NCI-H526 treated with DMSO at 0.1 percent for 48 hours (cell line): ENCODE results near the gene CEACAM8.
"Not testable (repeated sequence)": the region's sequence is repeated elsewhere in the genome, so short reads cannot be mapped to it uniquely, and the experiment has no call there.

Experiments used
- DNase-seq: peaks from one replicate; lab custom pipeline; 2025; lab: John Stamatoyannopoulos, UW

Gene CEACAM8

DNA sequence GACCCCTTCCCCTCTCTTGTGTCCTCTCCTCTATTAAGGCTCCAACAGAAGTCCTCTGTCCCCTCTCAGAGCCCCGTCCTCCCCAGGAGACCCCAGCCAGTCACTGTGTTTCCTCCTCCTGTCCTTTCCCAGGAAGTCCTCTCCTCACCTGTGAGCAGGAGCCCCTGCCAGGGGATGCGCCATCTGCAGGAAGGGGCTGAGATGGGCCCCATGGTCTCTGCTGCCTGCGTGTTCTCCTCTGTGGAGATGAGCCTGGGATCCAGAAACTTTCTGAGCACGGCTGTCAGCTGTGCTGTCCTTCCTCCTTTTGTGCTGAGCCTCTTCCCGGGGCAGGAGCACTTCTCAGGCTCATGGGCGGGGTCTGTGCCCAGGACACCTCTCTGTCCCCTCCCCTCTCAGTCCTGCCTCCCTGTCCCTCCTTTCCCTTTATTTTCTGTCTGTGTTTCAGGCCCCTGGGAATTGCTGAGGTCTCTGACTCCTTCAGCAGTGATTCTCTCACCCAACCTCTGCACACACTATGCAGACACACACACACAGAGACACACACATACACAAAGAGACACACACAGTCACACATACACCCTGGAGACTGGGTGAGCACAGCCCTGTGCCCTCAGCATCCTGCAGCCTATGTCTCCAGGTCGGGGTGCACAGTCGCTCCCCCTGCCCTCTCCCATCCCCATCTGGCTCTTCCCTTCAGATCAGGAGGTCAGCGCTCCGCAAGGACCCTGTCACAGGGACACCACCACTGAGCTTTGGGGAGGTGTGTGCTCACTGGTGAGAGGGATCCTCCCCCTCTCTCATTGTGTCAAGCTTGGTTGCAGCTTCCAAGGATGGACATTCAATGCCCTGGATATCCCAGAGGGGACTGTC is at the start of gene CEACAM8:
CEACAM8 (minus strand) TSS at position 308 of the 873 bp plus-strand sequence; CDS start at position 212, 96 bp downstream.
- no peak for DNase-seq

DNA sequence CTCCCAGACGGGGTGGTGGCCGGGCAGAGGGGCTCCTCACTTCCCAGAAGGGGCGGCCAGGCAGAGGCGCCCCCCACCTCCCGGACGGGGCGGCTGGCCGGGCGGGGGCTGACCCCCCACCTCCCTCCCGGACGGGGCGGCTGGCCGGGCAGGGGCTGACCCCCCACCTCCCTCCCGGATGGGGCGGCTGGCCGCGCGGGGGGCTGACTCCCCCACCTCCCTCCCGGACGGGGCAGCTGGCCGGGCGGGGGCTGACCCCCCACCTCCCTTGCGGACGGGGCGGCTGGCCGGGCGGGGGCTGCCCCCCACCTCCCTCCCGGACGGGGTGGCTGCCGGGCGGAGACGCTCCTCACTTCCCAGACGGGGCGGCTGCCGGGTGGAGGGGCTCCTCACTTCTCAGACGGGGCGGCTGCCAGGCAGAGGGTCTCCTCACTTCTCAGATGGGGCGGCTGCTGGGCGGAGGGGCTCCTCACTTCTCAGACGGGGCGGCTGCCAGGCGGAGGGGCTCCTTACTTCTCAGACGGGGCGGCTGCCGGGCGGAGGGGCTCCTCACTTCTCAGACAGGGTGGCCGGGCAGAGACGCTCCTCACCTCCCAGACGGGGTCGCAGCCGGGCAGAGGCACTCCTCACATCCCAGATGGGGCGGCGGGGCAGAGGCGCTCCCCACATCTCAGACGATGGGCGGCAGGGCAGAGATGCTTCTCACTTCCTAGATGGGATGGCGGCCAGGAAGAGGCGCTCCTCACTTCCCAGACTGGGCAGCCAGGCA is 44.8 kb upstream of the CEACAM8 start:
- DNase-seq, result not testable (repeated sequence)

DNA sequence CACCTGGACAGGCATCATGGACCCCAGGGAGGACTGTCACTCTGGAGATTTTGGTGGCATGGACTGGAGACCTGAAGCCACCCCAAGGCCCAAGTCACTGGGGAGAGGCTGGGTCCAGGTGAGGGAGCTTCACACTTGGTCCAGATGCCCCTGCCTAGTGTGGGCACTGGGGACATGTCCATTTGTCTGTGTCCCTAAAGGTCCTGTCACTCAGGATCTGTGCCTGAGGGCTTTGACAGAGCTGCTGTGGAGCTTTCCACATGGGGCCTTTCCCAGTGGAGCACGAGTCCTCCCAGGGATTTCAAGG is 40.5 kb upstream of the CEACAM8 start:
- DNase-seq, result no peak

DNA sequence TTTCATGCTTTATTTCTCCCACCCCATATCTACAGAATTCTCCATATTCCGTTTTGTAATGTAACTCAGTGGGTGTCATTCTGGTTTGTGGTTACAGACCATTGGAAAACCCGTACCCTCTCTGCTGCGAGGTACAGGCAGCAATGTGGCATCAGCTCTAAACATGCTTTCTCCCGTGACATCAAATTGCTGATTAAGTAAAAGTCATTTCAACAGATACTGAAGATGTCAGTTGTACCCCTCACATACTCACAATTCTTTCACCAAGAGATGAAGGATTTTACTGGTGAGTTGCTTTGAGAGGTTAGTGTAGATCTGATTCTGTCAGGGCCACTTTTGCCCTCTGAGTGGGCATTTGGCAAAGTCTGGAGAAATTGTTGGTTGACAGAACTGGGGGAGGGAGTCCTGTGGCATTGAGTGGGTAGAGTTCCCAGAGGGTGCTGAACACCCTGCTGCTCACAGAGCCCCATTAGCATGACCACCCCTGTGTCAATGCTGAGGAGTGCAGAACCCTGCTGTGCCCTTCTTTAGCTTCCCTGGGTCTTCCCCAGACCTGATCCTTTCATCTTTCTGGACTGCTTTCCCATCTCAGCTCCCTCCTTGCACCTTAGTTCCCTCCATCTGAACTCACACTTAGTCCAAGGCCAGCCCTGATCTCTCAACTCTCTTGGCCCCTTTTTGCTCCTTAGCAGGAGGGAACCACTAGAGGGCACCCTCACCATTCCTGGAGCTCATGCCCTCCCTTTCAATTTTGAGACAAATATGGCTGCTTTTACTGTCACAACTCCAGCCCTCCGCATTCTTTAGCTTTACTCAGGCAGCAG is 39.9 kb upstream of the CEACAM8 start:
- DNase-seq, result peak; percentile 5

DNA sequence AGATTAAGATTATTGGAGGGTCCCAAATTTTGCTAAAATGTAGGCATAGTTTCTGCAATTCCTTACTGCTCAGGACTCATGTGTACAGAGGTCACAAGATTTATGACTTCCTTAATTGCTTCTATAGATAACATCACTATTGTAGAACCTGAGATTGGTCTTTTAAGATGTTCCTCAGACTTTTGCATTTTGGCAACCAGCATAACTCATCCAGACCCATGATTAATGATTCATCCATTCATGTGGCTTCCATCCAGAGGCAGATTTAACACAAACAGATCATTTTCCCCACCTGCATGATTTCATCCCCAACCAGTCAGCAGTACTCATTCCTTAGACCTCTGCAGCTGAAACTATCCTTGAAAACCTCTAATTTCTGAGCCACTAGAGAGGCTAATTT is 34.5 kb upstream of the CEACAM8 start:
- DNase-seq, result no peak

DNA sequence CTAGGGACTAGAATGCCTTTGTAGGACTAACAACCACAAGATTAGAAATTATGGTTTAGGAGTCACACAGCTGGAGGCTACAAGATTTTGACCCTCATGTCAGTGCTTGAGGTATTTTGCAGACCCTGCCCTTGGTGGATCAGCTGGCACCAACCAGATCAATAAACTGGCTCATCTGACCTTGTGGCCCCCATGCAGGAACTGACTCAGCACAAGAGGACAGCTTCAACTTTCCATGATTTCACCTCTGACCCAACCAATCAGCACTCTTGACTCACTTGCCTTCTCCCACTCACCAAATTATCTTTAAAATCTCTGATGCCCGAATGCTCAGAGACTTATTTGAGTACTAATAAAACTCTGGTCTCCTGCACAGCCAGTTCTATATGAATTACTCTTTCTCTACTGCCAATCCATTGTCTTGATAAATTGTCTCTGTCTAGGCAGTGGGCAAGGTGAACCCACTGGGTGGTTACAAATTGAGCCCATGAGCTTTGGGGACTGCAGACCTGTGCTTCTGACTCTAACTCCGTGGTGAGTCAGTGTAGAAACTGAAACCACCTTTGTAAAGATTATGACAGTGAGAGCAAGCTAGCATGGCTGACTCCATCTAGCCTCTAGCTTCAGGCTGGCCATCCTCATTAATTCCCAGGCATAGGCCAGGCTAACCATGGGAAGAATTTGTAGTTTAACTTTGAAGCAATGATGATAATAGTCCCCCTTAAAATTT is 33.9 kb upstream of the CEACAM8 start:
- DNase-seq, result no peak

DNA sequence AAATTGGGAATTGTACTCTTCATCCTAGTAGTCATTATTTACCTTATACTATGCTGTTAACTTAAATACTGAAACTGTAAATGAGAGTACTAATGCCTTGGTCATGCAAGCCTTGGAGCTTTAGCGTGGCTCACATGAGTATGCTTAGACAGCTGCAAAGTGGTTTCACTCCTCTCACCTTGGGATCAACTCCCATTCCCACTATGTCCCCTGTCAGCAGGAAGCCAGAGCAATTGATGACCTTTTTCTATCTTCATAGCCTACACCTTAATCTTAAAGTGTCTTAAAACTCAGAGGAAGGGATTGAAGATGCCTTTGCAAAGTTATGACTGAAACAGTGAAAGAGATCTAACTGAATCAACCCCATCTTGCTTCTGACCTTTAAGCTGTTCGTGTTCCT is 33.2 kb upstream of the CEACAM8 start:
- no peak for DNase-seq

DNA sequence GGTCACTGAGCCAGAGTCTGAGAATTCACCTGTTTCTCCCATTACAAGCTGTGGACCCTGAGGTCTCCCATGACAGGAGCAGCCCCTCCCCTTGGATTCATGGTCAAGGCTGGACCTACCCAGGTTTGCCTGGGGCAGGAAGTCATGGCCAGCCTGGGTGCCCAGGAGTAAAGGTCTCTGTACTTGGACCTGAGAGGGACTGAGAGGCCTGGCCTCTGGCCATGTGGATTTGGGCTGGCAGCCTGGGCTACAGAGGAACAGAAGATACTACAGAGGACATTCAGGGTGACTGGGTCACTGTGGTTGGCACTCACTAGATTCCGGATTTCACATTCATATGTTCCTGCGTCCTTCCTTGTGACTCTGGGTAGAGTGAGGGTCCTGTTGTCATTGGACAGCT is 31.5 kb upstream of the CEACAM8 start:
- DNase-seq, result no peak

DNA sequence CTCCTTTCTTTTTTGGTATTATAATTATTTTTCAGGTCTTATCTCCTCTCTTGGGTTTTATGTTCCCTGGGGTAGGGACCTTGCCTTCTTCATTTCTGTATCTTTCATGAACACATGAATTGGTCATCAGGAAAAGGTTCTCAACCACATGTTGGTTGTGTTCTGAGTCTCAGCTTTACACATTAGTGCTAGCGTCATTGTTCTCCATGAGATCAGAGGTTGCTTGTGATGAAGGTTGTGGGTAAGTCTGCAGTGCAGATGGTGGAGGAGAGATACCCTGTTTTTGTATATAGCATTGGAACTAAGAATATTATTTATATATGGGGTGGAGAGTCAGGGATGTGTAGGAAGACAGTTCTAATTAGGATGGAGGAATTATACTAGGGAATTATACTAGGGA is 24.5 kb upstream of the CEACAM8 start:
- no peak for DNase-seq

DNA sequence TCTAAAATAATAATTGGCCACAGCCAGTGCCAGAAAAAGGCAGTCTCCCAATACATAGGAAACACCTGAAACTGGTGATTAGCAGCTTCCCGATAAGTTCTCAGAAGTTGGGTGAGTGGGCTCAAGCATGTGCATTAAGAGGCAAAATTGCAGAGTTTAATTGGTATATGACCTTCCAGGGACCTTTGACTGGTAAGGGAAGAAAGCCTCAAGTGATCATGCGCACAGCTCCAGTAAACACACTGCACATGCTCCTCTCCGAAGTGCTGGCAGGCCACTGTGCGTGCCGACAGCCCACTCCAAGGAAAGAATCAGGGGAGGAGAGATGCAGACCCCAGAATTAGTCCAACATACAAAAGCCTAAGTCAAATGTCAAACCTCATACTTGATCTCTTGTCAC is 18.9 kb upstream of the CEACAM8 start:
- no peak for DNase-seq

DNA sequence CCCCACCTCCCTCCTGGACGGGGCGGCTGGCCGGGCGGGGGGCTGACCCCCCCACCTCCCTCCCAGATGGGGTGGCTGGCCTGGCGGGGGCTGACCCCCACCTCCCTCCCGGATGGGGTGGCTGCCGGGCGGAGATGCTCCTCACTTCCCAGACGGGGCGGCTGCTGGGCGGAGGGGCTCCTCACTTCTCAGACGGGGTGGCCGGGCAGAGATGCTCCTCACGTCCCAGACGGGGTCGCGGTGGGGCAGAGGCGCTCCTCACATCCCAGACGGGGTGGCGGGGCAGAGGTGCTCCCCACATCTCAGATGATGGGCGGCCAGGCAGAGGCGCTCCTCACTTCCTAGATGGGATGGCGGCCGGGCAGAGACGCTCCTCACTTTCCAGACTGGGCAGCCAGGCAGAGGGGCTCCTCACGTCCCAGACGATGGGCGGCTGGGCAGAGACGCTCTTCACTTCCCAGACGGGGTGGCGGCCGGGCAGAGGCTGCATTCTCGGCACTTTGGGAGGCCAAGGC is 15.7 kb upstream of the CEACAM8 start:
- not testable (repeated sequence) for DNase-seq

DNA sequence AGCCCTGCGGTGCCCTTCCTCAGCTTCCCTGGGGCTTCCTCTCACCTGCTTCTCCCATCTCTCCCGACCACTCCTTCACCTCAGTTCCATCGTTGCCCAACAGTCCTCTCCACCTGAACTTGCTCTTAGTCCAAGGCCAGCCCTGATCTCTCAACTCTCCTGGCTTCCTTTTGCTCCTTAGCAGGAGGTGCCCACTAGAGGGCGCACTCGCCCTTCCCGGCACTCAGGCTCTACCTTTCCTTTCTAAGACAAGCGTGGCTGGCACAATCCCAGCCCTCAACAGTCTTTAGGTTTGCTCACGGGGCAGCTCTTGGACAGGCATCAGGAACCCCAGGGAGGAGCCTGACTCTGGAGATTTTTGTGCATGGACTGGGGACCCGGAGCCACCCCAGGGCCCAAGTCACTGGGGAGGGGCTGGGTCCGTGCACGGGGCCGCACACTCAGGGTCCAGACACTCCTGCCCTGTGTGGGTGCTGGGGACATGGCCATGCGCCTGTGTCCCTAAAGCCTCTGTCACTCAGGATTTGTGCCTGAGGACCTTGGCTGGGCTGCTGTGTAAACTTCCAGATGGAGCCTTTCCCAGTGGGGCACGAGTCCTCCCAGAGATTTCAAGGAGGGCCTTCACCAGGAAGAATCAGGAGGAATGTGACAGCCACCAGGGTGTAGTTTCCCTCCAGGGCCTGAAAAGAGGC is 12.1 kb upstream of the CEACAM8 start:
- DNase-seq, result peak; percentile 42

DNA sequence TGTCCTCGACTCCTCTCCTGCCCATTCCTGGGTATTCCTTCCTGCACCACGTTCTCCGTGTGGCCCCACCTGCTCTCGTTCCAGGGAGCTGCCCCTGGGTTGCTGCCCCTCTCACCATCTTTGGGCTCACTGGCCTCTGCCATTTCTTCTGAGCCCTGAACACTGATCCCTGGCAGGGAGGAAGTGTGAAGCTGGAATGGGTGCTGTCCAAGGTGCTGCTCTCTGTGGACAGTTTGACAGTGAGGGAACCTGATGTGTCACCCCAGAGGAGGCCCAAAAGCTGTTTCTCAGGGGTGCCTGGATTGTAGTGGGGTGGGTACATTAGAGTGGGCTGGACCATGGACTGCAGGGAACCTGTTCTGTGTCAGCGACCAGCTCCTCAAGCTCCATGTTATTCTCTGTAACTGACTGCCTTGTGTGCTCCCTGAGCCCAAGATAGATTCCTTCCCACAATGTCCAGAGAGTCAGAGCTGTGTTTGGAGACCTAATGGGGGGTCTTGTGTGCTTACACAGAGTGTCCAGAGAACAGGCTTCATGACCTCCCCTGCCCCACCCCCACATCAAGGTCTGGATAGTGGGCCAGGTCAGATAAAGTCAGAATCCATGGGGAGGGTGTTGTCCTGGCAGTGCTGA is 7.2 kb upstream of the CEACAM8 start:
- DNase-seq, result no peak

DNA sequence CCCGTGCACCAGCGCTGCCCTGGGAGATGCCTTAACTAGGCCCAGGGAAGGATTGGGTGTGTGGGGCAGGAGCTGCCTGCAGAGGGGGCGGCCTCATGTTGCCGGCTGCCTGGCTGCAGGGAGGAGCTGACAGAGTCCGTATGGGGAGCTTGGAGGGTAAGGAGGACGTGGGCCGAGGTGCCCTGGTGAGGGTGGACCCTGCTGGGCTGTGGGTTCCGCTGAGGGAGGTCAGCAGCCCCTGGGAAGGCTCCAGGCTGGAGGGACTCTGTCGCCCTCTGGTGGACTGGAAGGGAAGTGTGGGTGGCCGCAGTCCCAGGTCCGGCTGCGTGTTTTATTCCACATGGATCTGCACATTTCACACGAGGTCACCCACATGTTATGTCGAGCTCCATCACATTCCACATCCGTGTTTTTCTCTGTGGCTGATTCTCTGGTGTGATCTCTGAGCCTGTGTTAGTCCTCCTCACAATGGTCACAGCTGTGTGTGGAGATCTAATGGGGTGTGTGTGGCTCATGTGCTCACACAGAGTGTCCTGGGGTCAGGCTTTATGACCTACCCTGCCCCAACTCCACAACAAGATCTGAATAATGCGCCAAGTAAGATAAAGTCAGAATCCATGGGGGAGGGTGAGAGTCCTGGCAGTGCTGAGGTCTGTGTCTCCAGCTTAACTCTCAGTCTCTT is 1.8 kb upstream of the CEACAM8 start:
- no peak for DNase-seq

DNA sequence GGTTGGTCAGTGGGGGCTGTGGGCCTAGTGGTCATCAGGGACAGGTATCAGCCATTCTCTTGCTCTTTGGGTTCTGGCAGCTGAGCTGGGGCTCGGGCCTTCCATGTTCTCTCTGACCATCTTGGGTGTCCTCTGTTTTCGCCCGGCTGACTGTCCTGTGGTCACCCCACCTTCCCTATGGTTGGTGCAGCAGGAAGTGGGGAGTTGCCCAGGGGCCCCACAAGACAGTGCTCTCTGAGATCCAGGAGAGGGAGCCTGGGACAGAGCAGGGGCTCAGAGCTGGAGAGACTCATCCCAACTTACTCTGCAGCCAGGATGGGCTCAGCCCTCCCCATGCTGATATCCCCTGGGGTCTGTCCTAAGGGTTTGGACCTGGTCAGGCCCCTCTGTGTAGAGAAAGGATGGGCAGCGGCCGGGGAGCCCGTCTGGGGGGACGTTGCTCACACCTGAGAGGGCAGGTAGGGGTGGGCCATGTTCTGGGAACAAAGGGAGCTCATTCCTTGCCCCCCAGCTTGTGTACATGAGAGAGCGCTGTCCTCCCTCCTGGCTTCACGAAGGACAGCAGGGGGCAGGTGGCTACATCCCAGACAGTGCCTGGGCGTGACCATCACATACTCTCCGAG is 937 bp upstream of the CEACAM8 start:
- no peak for DNase-seq

DNA sequence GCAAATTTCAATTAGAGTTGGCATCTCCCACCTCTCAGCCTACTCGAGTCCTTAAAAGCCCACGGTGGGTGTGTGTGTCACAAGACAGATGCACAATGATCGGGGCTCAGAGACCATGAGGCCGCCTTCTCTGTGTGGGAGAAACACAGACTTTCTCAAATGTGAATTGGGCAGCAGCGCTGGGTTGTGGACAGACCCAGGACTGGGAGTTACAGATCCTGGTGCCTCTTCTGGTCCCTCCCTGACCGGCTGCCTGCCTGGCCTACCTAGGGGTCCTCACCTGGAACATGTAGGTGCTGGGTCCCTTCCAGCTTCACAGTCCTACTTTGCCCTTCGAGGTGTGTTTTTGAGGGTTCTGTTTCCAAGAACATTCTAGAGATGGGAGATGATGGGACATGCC is 4.9 kb downstream of the CEACAM8 start:
- DNase-seq, result no peak

DNA sequence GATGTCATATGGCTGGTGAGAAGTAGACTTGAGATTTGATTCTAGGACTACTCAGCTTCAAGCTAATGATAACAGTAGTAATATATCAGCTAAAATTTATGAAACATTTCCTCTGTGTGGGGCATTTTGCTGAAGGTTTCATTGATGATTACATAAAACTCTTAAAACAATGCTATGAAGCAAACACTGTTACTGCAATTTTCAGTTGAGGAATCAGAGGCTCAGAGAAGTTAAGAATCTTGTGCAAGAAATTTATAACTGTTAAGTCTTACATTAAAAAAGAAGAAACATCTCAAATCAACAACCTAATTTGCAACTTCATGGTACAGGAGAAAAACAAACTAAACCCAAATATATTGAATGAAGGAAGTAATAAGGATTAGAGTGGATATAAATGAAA is 10.3 kb downstream of the CEACAM8 start:
- no peak for DNase-seq

DNA sequence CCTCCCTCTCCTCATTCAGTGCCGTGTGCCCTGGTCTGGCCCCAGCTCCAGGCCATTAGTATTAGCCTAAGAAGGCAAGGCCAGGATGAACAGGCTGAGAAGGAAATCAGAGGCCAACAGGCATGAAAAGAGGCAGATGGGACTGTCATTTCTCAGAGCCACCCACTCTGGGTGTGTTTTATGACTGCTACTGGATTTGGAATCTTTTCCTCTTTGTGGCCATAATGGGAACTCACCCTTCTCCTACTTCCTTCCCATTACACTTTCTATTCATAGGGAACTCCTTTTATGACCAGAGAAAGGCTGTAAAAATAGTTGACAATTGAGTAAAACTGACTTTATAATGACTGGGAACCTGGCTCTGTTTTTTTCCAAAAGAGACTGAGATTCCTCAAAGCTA is 17.7 kb downstream of the CEACAM8 start:
- DNase-seq, result no peak

DNA sequence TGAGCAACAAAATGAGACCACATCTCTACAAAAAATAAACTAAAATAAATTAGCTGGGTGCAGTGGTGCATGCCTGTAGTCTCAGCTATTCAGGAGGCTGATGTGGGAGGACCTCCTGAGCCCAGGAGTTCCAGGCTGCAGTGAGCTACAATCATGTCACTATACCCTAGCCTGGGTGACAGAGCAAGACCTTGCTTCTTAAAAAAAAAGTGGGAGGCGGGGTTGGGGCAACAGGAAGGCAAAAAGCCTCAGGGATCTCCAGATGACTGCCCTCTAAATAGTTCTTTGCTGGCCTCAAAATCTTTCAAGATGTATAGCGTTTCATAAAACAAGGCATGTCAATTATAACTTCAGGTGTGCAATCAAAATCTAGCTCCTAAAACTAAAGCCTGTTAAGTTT is 18.5 kb downstream of the CEACAM8 start:
- DNase-seq, result no peak

DNA sequence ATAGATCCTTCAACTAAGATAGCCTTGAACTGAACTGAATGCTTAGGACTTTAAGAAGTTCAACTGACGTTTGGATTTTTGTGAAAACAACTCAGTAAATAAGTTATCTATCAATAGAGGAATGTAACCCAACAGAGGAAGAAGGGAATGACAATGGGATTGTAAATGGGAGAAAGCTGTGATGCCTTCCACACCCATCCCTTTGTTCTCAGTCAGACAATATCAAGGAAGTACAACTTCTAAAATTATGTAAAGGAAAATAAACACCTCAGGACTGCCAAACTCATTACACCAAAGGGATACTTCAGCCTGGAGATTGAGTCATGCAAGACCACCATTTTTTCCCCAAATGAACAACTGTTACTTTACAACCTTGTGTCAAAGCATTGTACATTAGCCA is 21.1 kb downstream of the CEACAM8 start:
- no peak for DNase-seq
